Fibroblast of lung (primary cell): ENCODE data around the gene VSIG10L2.

Experiments
- CTCF ChIP-seq, 2 donors: IDR thresholded peaks in 1 of 2; conservative IDR thresholded peaks in 1 of 2; 1 replicate in 1 of 2; 2 replicates in 1 of 2; pipeline ENCODE4 v1.5.1; 2011 to 2012; ENCODE audit warnings: low read length in 2 of 2, control low read depth in 1 of 2, inconsistent platforms in 1 of 2, low read depth in 1 of 2, mild to moderate bottlenecking in 1 of 2
- EZH2 ChIP-seq: IDR thresholded peaks from 2 replicates; pipeline ENCODE4 v1.5.1; 2012; ENCODE audit warnings: low read length, control low read depth, mild to moderate bottlenecking; ENCODE audit errors: missing control alignments

- TF ChIP-seq CTCF (conservative IDR thresholded peaks at IDR 0.05 in 1 of 2, IDR thresholded peaks at IDR 0.05 in 1 of 2; ENCODE audit: low read depth in 1 of 2, low read length in 2 of 2) (no peak), EZH2 (no peak)
These were observed 33.0 kb downstream of the VSIG10L2 start for GRCh38 chr11:125978778-125979407.
